Activated effector memory CD4-positive, alpha-beta T cell treated with anti-CD3 and anti-CD28 coated beads, Interleukin-2, amount 50 U/mL, for 16 hours (primary cell): Measurements from ENCODE around the gene SLC37A1.

Source experiments
- DNase-seq: peaks from one replicate; pipeline ENCODE4 v3.0.0-alpha.2; 2020

Gene SLC37A1

DNA sequence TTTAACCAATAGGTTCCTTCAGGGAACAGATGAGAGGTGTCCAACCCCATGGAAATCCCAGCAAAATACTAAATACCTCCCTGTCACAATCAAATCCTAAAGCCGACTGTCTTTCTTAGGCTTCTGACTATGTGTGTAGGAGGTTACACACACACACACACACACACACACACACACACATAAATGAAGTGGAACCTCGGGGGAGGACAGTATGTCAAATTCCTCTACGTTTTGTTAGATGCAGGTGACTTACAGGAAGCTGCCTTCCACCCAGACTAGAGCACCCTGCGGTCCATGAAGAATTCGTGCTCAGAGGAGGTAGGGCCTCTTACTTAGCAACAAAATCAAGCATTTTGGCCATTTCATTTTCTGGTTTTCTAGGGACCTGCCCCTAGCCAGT lies 34.1 kb upstream of the SLC37A1 start:
- no peak for DNase-seq

DNA sequence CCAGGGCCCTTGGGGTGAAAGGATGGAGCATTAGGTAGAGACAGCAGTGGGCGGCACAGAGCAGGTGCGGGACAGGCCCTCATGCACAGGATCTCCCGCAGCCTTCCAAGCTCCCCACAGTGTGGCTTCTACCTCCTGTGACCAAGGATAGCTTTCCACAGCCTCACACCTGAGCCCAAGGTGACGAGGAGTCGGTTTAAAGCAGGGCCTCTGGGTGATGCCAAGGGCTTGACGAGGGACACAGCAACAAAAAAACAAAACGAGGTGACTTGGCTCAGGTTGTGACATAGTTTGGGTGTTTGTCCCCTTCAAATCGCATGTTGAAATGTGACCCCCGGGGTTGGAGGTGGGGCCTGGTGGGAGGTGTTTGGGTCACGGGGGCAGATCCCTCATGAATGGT lies 32.9 kb upstream of the SLC37A1 start:
- DNase-seq, result no peak

GRCh38 chr21:42481169-42481568 lies 32.5 kb upstream of the SLC37A1 start:
- no peak for DNase-seq

- DNase-seq, result no peak
These were observed 28.7 kb upstream of the SLC37A1 start for GRCh38 chr21:42484966-42485365.

GRCh38 chr21:42486072-42486471 lies 27.6 kb upstream of the SLC37A1 start:
- DNase-seq, result no peak

- DNase-seq, result no peak
These were observed 27.1 kb upstream of the SLC37A1 start for GRCh38 chr21:42486531-42486930.

DNA sequence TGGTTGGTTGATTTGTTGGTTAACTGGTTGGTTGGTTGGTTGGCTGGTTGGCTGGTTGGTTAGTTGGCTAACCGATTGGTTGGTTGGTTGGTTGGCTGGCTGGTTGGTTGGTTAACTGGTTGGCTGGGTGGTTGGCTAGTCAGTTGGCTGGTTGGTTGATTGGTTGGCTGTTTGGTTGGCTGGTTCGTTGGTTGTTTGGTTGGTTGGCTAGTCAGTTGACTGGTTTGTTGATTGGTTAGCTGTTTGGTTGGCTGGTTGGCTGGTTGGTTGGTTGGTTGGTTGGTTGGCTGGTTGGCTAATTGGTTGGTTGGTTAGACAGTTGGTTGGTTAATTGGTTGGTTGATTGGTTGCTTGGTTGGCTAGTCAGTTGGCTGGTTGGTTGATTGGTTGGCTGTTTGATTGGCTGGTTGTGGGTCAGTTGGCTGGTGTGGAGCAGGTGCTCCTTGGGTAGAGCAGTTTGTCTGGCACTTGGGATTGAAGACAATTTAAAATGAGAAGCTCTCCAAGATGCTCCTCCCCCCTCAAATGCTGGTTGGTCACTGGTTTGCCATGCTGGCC lies 24.6 kb upstream of the SLC37A1 start:
- no peak for DNase-seq

- no peak for DNase-seq
These were observed 23.7 kb upstream of the SLC37A1 start for GRCh38 chr21:42489991-42490390.

GRCh38 chr21:42490720-42491119 lies 22.9 kb upstream of the SLC37A1 start:
- no peak for DNase-seq

DNA sequence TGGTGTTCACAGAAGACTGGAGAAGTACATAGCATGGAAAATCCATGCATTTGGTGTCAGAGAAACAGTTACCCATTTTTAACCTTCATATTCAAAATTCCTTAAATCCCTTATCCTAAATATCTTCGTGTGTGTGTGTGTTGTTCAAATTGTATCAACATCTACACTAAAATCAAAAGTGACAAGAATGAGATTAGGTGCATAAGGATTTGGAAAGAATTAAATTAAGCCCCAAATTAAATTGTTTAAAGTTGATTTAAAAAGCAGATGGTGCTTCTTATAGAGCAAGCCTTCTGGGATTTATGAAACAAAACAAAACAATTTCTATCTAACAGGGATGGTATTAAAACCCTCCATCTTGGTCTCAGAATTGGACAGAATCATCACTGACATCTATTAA lies 22.3 kb upstream of the SLC37A1 start:
- DNase-seq, result no peak

GRCh38 chr21:42492201-42492600 lies 21.5 kb upstream of the SLC37A1 start:
- no peak for DNase-seq

- DNase-seq, result no peak
These were observed 20.3 kb upstream of the SLC37A1 start for GRCh38 chr21:42493109-42494060.

- no peak for DNase-seq
These were observed 18.6 kb upstream of the SLC37A1 start for GRCh38 chr21:42495027-42495426.

- DNase-seq, result no peak
These were observed 17.9 kb upstream of the SLC37A1 start for GRCh38 chr21:42495765-42496119.

GRCh38 chr21:42496120-42496838 lies 17.4 kb upstream of the SLC37A1 start, which contains the start of gene RSPH1:
TSS of gene RSPH1 (minus strand) at chr21:42496224. CDS start at chr21:42496186, 38 bp downstream.
- peak; percentile 100 for DNase-seq

GRCh38 chr21:42496839-42497202 lies 16.8 kb upstream of the SLC37A1 start:
- no peak for DNase-seq

- no peak for DNase-seq
These were observed 15.6 kb upstream of the SLC37A1 start for GRCh38 chr21:42498012-42498411.

- DNase-seq, result no peak
These were observed 14.1 kb upstream of the SLC37A1 start for GRCh38 chr21:42499444-42500112.

GRCh38 chr21:42500225-42500624 lies 13.4 kb upstream of the SLC37A1 start:
- no peak for DNase-seq

DNA sequence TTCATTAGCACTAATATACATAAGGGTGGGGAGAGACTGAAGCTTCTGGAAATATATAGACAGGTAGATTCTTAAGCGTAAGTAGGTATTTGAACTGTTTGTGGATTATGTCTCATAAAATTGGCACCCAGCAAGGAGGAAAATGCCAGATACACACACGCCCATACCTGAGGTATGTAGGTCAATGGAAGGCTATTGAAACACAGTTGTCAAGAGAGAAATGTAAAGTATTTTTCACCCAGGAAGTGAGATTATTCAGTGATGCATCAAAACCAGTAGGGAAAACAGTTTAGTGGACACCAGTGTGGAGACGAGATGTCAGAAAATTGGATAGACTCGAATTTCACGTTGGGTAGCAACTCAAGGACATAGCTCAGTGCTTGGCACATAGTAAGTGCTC lies 12.9 kb upstream of the SLC37A1 start:
- no peak for DNase-seq

DNA sequence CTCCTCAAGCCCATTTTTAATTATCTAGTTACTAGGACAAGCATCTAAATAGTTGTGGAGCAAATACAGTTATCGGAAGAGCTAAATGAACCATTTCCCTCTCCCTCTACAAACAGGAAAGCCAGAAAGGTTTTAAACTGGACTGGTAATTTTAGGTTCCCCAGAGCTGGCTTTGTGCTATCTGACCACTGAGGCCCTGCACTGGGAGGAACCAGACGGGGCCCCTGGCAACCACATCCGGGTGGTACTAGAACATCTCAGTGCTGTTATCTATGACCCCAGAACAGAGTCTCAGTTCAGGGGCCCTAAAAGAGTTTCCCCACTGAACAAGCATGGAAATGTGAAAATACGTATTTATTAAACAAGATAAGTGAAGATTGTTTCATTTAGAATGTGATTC lies 9.9 kb upstream of the SLC37A1 start:
- no peak for DNase-seq

DNA sequence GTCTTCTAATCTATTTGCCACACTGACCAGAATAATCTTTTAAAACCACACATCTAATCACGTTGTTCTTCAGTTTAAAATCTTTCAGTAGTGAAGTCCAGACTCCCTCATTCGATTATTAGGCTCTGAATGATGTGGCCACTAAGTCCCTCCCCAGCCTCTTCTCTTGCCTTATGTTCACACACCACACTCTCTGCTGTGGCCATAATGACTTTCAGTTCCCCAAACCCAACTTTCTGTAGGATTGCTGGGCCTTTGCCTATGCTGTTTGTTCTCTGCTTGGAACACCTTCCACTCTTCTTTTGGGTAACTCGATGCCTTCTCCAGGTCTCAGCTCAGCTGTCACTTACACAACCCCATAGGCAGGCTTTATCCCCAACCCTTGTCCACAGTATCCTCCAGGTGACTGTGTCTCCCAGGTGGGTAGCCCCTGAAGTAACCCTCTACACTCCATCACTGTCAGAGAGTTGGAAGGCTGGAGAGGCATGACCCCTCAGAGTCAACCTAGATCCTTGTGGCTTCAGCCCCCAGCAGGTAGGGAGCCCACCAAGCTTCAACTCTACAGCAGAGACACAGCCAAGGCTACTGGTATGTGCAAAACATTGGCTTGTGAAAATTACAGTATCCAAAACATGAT lies 8.4 kb upstream of the SLC37A1 start:
- DNase-seq, result no peak

- no peak for DNase-seq
These were observed 6.2 kb upstream of the SLC37A1 start for GRCh38 chr21:42507418-42507817.
